Measurements from ENCODE around the gene CDC73. TPM values are rescaled to one million over a fixed set of nuclear protein-coding genes. Genes with fewer than 3 reads are reported as not detected.

The CDC73 gene
- total and polyA plus RNA-seq, 7 experiments from 2014 or later: 57.6 to 65.0 (median 59.2) TPM

DNA sequence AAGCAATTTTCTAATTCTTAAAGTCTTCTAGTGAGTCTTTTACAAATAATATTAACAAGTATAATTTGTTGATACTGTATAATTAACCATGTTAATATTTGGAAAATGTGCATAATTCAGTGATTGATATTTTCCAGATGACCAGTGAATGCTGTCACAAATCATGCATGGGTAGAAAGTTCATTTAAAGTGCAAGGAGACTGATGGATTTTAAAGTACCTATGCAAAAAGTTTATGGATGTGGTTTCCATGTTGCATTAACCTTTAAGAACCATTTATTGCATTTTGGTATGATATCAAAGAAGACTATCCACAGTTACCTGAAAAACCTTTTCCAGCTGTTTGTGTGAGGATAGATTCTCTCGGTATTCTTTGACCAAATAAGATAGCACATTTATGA, 23.2 kb downstream of the CDC73 start:
- ATAC-seq: no peak
- Mint-ChIP-seq H3K36me3 (peaks cover 4 to 42% (median 29%) of the 10 kb centered on the region in 5 donors), H3K4me3 (no peak overlapping the region), H3K27me3 (no peaks in the 10 kb centered on the region), H3K27ac (no peak overlapping the region), H3K4me1 (peaks cover 5 to 25% (median 19%) of the 10 kb centered on the region in 7 donors), H3K9me3 (no peaks in the 10 kb centered on the region)
- Histone ChIP-seq H3K9me3 (ENCODE audit: control insufficient read depth in 2 of 3, low read length in 3 of 3) (no peaks in the 10 kb centered on the region), H3K36me3 (ENCODE audit: control insufficient read depth in 2 of 3, insufficient read depth in 3 of 3, low read length in 3 of 3) (peaks cover 0 to 41% (median 16%) of the 10 kb centered on the region in 3 experiments), H3K27ac (ENCODE audit: low read depth, low read length) (no peak overlapping the region), H3K4me1 (ENCODE audit: control insufficient read depth in 2 of 2, insufficient read depth in 2 of 2, low read length in 2 of 2) (no peaks in the 10 kb centered on the region), H3K27me3 (ENCODE audit: control insufficient read depth in 2 of 2, insufficient read depth in 2 of 2, low read length in 2 of 2) (no peaks in the 10 kb centered on the region), H3K4me3 (ENCODE audit: low read length) (no peak overlapping the region)
- DNase-seq: no peak
- ChIA-PET POLR2A (no interaction called here), CTCF (no interaction called here)
- intact Hi-C loops (cut with micrococcal nuclease): no loop called here

DNA sequence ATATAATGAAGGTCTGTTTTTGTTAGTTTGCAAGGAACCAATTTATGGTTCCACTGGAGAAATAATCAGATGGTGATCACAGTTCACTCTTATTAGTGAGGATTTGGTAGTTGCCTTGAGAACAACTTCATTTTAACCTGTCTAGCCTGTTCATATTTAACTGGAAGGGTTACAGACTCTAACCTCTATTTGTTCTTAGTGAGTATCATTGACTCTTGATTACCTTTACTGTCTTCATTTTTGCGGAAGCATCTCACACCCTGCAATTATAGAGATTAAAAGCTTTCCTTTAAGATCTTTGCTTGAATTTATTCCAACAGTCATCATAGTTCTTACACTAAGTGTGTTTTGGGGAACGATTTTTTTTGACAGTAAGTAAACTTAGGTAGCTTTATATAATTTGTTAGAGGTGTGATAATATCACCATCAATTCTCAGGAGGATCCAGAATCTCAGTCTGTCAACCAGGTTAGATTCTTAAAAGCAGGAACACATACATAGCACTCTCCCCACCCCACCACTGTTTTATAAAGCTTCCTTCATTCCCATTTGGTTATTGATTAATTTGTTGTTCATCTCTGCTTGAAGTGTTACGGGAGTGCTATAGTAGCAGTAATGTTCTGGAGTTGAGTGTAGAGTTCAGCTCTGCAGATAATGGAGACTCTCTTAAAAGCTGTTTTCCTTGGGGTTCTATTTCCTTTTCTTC, 34.4 kb downstream of the CDC73 start:
- H3K9me3 Mint-ChIP-seq: peaks cover 0 to 2% (median 0%) of the 10 kb centered on the region in 11 donors
- POLR2A ChIA-PET: no interaction called here
- CTCF ChIA-PET: interaction anchor here (0.7 to 1.0 kb wide), 2 partner anchors 27 to 233 kb away, joined by 3 read pairs; no protein-coding TSS in a partner anchor
- peaks cover 4 to 19% (median 5%) of the 10 kb centered on the region in 3 experiments for H3K36me3 ChIP-seq (ENCODE audit: control insufficient read depth in 2 of 3, insufficient read depth in 3 of 3, low read length in 3 of 3)
- DNase-seq (no peak), ATAC-seq (no peak)
- intact Hi-C loops (cut with micrococcal nuclease): no loop called here
- H3K27ac ChIP-seq (ENCODE audit: low read depth, low read length): no peak overlapping the region
- no peak overlapping the region for H3K4me3 ChIP-seq (ENCODE audit: low read length)
- peak overlapping the region in 6 of 9 donors; percentile 2 to 63 (median 12) for H3K27ac Mint-ChIP-seq
- H3K4me1 Mint-ChIP-seq: peaks cover 13 to 59% (median 39%) of the 10 kb centered on the region in 7 donors
- H3K27me3 ChIP-seq (ENCODE audit: control insufficient read depth in 2 of 2, insufficient read depth in 2 of 2, low read length in 2 of 2): no peaks in the 10 kb centered on the region
- peaks cover 11 to 25% (median 24%) of the 10 kb centered on the region in 5 donors for H3K36me3 Mint-ChIP-seq
- H3K4me3 Mint-ChIP-seq: no peak overlapping the region
- peaks cover 5 to 8% of the 10 kb centered on the region in 2 donors for H3K4me1 ChIP-seq (ENCODE audit: control insufficient read depth in 2 of 2, insufficient read depth in 2 of 2, low read length in 2 of 2)
- H3K27me3 Mint-ChIP-seq: no peaks in the 10 kb centered on the region
- no peaks in the 10 kb centered on the region for H3K9me3 ChIP-seq (ENCODE audit: control insufficient read depth in 2 of 3, low read length in 3 of 3)

DNA sequence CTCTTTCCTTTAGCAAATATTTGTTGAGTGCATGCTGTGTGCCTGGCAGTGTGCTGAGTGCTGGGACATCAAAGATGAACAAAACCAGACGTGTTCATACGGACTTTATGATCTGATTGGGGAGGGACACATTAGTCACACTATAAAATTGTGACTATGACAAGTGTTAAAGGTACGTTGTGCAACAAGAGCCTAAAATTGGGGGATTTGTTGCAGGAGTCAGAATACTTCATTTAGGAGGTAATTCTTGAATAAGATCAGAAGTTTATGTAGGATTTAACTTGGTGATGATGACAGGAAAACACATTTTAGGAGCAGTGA, 35.0 kb downstream of the CDC73 start:
- H3K4me3 ChIP-seq (ENCODE audit: low read length): no peak overlapping the region
- intact Hi-C loops (cut with micrococcal nuclease): no loop called here
- H3K4me1 Mint-ChIP-seq: peaks cover 13 to 59% (median 39%) of the 10 kb centered on the region in 7 donors
- DNase-seq (no peak), ATAC-seq (no peak)
- no peak overlapping the region for H3K27ac ChIP-seq (ENCODE audit: low read depth, low read length)
- H3K27me3 ChIP-seq (ENCODE audit: control insufficient read depth in 2 of 2, insufficient read depth in 2 of 2, low read length in 2 of 2): no peaks in the 10 kb centered on the region
- H3K4me3 Mint-ChIP-seq: no peak overlapping the region
- peaks cover 11 to 24% (median 22%) of the 10 kb centered on the region in 5 donors for H3K36me3 Mint-ChIP-seq
- H3K27ac Mint-ChIP-seq: peak overlapping the region in 7 of 9 donors; percentile 1 to 33 (median 4)
- peaks cover 5 to 8% of the 10 kb centered on the region in 2 donors for H3K4me1 ChIP-seq (ENCODE audit: control insufficient read depth in 2 of 2, insufficient read depth in 2 of 2, low read length in 2 of 2)
- no peaks in the 10 kb centered on the region for H3K9me3 ChIP-seq (ENCODE audit: control insufficient read depth in 2 of 3, low read length in 3 of 3)
- peaks cover 0 to 15% (median 5%) of the 10 kb centered on the region in 3 experiments for H3K36me3 ChIP-seq (ENCODE audit: control insufficient read depth in 2 of 3, insufficient read depth in 3 of 3, low read length in 3 of 3)
- H3K9me3 Mint-ChIP-seq: peaks cover 0 to 2% (median 0%) of the 10 kb centered on the region in 11 donors
- ChIA-PET CTCF (no interaction called here), POLR2A (no interaction called here)
- no peaks in the 10 kb centered on the region for H3K27me3 Mint-ChIP-seq

DNA sequence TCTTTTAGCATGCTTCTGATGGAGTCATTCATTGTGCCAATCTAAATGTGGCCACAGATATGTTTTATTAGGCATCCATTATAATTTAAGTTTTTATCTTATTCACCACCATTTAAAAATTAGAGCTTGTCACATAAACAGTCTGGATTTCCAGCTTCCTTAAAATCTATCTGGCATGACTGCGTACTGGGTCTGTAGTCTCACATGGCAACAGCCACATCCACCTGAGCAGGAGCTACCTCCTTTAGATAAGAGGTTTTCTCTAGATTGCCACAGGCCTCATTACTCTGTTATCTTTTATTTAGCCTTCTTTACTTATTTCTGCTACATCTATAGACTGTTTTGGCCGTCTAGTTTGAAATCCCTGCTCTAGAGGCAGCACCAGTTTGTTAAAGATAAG, 35.5 kb downstream of the CDC73 start:
- peaks cover 5 to 8% of the 10 kb centered on the region in 2 donors for H3K4me1 ChIP-seq (ENCODE audit: control insufficient read depth in 2 of 2, insufficient read depth in 2 of 2, low read length in 2 of 2)
- intact Hi-C loops (cut with micrococcal nuclease): no loop called here
- no peaks in the 10 kb centered on the region for H3K27me3 Mint-ChIP-seq
- H3K9me3 ChIP-seq (ENCODE audit: control insufficient read depth in 2 of 3, low read length in 3 of 3): no peaks in the 10 kb centered on the region
- no peak for DNase-seq
- peaks cover 0 to 15% (median 5%) of the 10 kb centered on the region in 3 experiments for H3K36me3 ChIP-seq (ENCODE audit: control insufficient read depth in 2 of 3, insufficient read depth in 3 of 3, low read length in 3 of 3)
- peaks cover 0 to 2% (median 0%) of the 10 kb centered on the region in 11 donors for H3K9me3 Mint-ChIP-seq
- CTCF ChIA-PET: no interaction called here
- no peak for ATAC-seq
- H3K4me1 Mint-ChIP-seq: peaks cover 13 to 55% (median 39%) of the 10 kb centered on the region in 7 donors
- no peak overlapping the region for H3K27ac ChIP-seq (ENCODE audit: low read depth, low read length)
- peak overlapping the region in 4 of 9 donors; percentile 2 to 33 (median 21) for H3K27ac Mint-ChIP-seq
- no peak overlapping the region for H3K4me3 Mint-ChIP-seq
- POLR2A ChIA-PET: no interaction called here
- peaks cover 11 to 21% (median 20%) of the 10 kb centered on the region in 5 donors for H3K36me3 Mint-ChIP-seq
- H3K27me3 ChIP-seq (ENCODE audit: control insufficient read depth in 2 of 2, insufficient read depth in 2 of 2, low read length in 2 of 2): no peaks in the 10 kb centered on the region
- no peak overlapping the region for H3K4me3 ChIP-seq (ENCODE audit: low read length)

DNA sequence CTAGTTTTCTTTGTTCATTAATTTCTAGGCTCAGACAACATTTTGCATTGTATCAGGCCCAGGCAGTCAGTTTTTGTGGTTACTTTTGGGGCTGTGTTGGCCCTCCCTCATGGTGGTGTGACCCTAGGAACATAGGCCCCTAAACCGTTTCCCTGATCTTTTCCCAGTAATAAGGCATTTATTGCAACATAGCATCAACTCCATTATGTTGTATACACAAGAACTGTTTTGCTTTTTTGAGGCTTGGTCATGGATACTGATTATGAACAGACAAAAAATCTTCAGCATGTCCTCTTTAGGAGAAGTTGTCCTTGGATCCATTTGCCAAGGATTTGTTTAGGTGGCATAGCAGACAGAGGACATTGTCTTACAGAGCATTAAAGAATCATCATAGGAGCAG, 54.3 kb downstream of the CDC73 start:
- no peaks in the 10 kb centered on the region for H3K9me3 ChIP-seq (ENCODE audit: control insufficient read depth in 2 of 3, low read length in 3 of 3)
- ChIA-PET CTCF (no interaction called here), POLR2A (no interaction called here)
- Mint-ChIP-seq H3K36me3 (peaks cover 3 to 31% (median 21%) of the 10 kb centered on the region in 5 donors), H3K27ac (peak overlapping the region in 5 of 9 donors; percentile 20 to 49 (median 26)), H3K27me3 (no peaks in the 10 kb centered on the region), H3K4me3 (no peak overlapping the region), H3K9me3 (peaks cover 0 to 1% (median 0%) of the 10 kb centered on the region in 11 donors), H3K4me1 (peaks cover 10 to 72% (median 56%) of the 10 kb centered on the region in 7 donors)
- DNase-seq (no peak), ATAC-seq (no peak)
- H3K36me3 ChIP-seq (ENCODE audit: control insufficient read depth in 2 of 3, insufficient read depth in 3 of 3, low read length in 3 of 3): no peaks in the 10 kb centered on the region
- no peak overlapping the region for H3K27ac ChIP-seq (ENCODE audit: low read depth, low read length)
- H3K4me3 ChIP-seq (ENCODE audit: low read length): no peak overlapping the region
- no peaks in the 10 kb centered on the region for H3K4me1 ChIP-seq (ENCODE audit: control insufficient read depth in 2 of 2, insufficient read depth in 2 of 2, low read length in 2 of 2)
- intact Hi-C loops (cut with micrococcal nuclease): no loop called here
- no peaks in the 10 kb centered on the region for H3K27me3 ChIP-seq (ENCODE audit: control insufficient read depth in 2 of 2, insufficient read depth in 2 of 2, low read length in 2 of 2)

DNA sequence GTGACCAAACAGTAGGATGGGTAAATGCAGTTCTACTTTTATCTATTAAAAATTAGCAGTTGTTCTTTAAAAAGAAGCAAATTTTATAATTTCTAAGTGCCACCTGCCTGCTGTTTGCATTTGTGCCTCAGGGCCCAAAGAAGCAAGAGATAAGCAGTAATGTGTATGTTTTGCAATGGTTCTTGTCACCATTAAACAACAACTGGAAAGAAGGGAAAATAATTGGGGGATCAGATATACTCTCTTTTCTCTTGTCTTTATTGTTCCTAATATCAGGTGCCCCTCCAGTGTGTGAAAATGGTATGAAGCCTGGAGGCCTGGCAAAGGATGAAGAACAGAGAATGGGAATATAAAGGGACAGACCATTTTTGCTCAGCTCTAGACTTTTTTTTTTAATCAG, 55.0 kb downstream of the CDC73 start:
- Mint-ChIP-seq H3K27me3 (no peaks in the 10 kb centered on the region), H3K27ac (peak overlapping the region in 4 of 9 donors; percentile 25 to 49 (median 38)), H3K4me3 (no peak overlapping the region), H3K4me1 (peaks cover 15 to 72% (median 56%) of the 10 kb centered on the region in 7 donors), H3K36me3 (peaks cover 3 to 32% (median 18%) of the 10 kb centered on the region in 5 donors), H3K9me3 (peaks cover 0 to 1% (median 0%) of the 10 kb centered on the region in 11 donors)
- ChIA-PET POLR2A (no interaction called here), CTCF (no interaction called here)
- Histone ChIP-seq H3K36me3 (ENCODE audit: control insufficient read depth in 2 of 3, insufficient read depth in 3 of 3, low read length in 3 of 3) (no peaks in the 10 kb centered on the region), H3K9me3 (ENCODE audit: control insufficient read depth in 2 of 3, low read length in 3 of 3) (no peaks in the 10 kb centered on the region), H3K27me3 (ENCODE audit: control insufficient read depth in 2 of 2, insufficient read depth in 2 of 2, low read length in 2 of 2) (no peaks in the 10 kb centered on the region), H3K4me3 (ENCODE audit: low read length) (no peak overlapping the region), H3K27ac (ENCODE audit: low read depth, low read length) (no peak overlapping the region), H3K4me1 (ENCODE audit: control insufficient read depth in 2 of 2, insufficient read depth in 2 of 2, low read length in 2 of 2) (no peaks in the 10 kb centered on the region)
- ATAC-seq (no peak), DNase-seq (no peak)
- intact Hi-C loops (cut with micrococcal nuclease): no loop called here
